OCI-M2 (cell line): ENCODE results near the gene GRM4.
"Not testable (repeated sequence)": the region's sequence is repeated elsewhere in the genome, so short reads cannot be mapped to it uniquely, and the experiment has no call there.

Experiments
- DNase-seq: peaks from one replicate; lab custom pipeline; 2025; ENCODE audit not compliant: unreplicated experiment; lab: John Stamatoyannopoulos, UW

GRM4 gene

GRCh38 chr6:34146021-34146782, at the start of gene GRM4:
Gene GRM4 (minus strand): TSS chr6:34146087. CDS start chr6:34133496, 12,591 bp downstream.
- DNase-seq, result no peak

GRCh38 chr6:34194772-34195171, 48.9 kb upstream of the GRM4 start:
- no peak for DNase-seq

DNA sequence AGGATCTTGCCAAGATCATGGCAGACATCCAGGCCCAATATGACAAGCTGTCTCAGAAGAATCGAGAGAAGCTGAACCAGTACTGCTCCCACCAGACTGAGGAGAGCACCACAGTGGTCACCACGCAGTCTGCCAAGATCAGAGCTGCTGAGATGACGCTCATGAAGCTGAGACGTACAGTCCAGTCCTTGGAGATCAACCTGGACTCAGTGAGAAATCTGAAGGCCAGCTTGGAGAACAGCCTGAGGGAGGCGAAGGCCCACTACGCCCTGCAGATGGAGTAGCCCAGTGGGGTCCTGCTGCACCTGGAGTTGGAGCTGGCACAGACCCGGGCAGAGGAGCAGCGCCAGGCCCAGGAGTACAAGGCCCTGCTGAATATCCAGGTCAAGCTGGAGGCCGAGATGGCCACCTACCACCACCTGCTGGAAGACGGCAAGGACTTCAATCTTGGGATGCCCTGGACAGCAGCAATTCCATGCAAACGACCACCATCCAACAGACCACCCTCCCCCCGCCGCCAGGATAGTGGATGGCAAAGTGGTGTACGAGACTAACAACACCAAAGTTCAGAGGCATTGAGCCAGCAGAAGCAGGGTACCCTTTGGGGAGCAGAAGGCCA, 44.7 kb upstream of the GRM4 start:
- no peak for DNase-seq

DNA sequence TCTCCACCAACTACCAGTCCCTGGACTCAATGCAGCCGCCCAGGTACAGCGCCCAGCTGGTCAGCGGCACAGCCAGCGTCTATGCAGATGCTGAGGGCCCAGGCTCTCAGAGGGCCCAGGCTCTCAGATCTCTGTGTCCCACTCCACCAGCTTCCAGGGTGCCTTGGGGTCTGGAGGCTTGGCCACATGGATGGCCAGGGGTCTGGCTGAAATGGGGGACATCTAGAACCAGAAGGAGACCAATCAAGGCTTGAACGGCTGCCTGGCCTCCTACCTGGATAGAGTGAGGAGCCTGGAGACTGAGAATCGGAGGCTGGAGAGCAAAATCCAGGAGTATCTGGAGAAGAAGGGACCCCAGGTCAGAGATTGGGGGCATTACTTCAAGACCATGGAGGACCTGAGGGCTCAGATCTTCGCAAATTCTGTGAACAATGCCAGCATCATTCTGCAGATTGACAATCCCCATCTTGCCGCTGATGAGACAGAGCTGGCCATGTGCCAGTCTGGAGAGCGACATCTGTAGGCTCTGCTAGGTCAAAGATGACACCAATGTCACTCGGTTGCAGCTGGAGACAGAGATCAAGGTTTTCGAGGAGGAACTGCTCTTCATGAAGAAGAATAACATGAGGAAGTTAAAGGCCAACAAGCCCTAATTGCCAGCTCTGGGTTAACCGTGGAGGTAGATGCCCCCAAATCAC, 44.1 kb upstream of the GRM4 start:
- DNase-seq, result no peak

- DNase-seq, result not testable (repeated sequence)
Measured at GRCh38 chr6:34184726-34185125, 38.8 kb upstream of the GRM4 start.

- DNase-seq, result no peak
Measured at GRCh38 chr6:34182751-34183531, 37.1 kb upstream of the GRM4 start.

GRCh38 chr6:34181908-34182307, 36.0 kb upstream of the GRM4 start:
- no peak for DNase-seq

DNA sequence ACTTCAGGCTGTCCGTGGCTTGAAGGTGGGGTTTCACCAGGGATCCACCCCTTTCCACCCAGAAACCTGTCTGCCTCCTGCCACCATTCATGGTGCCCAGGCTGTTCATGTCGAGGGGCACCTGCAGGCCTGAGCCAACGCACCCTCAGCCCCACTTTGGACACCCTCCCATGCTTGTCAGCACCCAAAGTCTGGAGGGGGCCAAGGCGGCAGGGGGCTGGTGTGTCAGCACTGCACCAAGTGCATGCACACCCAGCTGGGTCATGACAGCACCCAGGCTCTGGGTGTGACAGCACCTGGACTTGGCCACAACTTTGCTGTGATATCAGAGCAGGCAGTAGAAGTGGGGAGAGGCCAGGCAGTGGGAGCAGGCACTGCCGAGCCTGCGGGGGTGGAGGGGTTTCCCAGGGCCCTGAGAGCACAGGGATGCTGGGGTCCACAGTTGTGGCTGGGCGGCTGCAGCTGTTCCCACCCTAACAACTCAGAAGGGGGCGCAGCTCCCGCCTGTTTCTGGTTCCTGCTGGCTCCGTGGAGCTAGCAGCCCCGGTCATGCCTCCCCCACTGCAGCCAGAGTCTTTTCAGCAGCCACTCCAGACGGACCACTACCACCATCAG, 33.3 kb upstream of the GRM4 start:
- DNase-seq, result no peak

DNA sequence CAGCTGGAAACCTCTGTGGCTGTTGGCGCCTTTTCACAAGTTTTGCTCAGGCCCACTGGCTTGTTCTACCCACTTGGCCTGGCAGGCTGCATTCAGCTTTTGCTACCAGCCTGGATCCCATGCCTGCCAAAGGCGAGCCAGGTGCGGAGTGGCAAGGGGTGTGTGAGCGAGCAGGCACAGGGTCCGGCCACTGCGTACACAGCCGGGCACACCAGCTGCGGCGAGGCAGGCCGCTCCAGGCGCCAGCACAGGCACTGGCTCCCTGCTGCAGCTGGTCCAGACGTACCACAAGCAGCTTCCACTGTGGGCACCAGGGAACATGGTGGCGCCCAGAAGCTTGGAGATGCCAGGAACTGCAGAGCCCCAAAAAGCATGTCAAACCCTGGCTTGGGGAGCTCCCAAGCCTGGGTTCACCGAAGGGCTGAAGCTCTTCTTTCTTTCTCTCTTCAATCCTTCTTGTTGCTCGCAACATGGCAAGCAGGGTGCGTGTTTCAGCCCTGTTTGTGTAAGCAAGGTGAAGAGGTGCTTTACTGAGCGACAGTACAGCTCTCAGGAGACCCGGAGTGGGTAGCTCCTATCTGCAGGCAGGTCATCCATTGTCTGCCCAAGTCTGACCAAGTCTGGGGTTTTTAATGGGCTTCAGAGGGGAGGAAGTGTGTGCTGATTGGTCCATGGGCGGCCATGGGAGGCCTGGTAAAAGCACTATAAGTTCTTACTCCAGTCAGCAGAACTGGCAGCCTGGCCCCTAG, 32.6 kb upstream of the GRM4 start:
- no peak for DNase-seq

DNA sequence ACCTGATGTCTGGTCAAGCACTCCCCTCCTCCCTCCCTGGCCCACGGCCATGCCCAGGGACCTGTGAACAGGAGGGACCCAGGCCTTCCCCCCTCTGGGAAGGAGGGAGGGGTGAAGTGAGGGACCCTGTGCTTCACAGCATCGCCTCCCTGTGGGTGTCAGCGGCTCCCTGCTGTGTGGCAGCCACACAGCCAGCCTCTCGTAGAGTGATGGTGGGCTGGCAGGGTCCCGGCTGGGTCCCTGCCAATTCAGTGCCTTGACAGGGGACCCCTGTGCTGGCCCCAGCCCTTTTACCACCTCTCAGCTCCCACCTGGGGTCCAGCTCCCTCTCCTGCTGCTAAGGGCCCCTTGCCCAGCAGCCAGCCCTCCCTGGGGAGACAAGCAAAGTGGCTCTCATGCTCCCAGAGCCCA, 31.3 kb upstream of the GRM4 start:
- no peak for DNase-seq

DNA sequence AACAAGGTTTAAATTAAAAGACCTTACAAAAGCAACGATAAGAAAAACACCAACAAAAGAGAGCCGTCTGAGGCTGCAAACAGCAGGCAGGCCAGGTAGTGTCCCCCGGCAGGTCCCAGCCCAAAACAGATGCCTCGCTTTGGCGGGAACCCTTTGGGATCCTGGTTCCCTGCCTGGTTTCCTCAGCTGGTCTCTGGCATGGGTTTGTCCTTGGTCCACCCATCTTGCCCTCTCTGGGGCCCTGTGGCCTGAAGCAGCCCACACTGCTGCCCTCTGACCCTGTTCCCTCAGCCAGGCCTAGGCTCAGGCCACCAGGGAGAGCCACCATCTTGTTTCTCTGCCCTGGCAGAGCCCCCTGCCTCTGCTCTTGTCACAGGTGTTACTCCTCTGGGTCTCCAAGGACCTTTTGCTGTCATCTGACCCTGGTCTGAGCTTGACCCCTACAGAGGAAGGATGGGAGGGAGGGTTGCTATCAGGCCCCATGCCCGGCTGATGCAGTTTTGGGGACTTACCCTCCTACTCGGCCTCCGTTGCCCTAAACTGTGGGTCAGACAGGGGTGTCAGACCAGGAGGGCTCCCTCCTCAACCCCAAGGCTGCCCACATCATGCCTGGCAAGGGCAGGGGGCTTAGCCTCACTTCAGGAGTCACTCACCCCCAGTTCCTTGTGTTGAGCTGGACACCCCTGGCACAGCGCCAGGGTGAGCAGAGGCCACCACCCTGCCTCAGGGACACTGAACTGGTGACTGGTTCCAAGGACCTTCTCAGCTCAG, 30.6 kb upstream of the GRM4 start:
- DNase-seq, result no peak

DNA sequence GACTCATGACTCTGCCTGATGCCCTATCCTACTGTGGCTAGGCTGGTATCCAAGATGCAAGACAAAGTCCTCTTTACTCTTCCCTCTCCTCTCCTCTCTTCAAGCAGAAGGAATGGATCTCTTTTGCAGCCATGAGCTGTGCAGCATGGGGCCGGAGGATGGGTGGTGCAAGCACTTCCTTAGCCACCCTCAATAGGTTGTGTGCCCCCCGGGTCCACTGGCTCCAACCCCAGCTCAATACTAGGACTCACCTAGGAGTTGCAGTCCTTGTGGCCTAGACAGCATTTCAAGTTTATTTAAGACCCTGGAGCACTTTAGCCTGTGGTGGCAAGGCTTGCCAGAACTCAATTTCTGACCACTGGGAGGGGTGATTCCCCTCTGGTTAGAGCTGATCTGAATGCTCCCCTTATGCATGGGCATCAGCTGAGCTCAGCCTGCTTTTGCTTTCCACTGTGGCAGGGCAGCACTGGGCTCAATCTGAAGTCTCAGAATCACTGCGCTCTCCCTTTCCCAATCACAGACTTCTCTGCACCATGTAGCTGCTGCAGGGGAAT, 29.0 kb upstream of the GRM4 start:
- no peak for DNase-seq

- no peak for DNase-seq
Measured at GRCh38 chr6:34172961-34173775, 27.3 kb upstream of the GRM4 start.

DNA sequence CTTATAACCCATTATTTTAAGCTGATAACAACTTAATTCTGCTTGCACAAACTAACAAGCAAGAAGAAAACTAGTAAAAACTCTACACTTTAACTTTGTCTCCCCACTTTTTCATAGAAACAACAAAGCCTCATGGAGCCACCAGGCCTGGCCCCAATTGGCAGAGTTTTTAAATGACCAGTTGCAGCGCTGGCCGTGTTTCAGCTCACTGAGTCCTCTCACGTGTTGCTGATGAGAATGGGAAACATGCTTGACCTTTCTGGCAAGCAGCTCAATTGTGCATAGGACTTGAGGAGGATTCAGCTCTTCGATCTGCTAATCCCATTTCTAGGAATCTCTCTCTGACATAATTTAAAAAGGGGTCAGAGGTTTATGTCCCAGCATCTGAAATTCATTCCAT, 24.5 kb upstream of the GRM4 start:
- DNase-seq, result no peak

- DNase-seq, result no peak
Measured at GRCh38 chr6:34169897-34170296, 24.0 kb upstream of the GRM4 start.

- DNase-seq, result no peak
Measured at GRCh38 chr6:34161857-34162515, 16.1 kb upstream of the GRM4 start.

GRCh38 chr6:34159844-34160243, 14.0 kb upstream of the GRM4 start:
- DNase-seq, result no peak

GRCh38 chr6:34158876-34159275, 13.0 kb upstream of the GRM4 start:
- no peak for DNase-seq
